GM10248 (cell line): ENCODE results near the gene MTIF3.

ENCODE experiments used
- CTCF ChIA-PET: fragments of 300-600 bp; sonication (Branson Sonifier 250); formaldehyde crosslinking; extraction: SDS; loops from one replicate; lab custom pipeline; 2021; ENCODE audit warnings: antibody characterized with exemption; lab: Yijun Ruan, JAX
- POLR2A ChIA-PET: fragments of 350-650 bp; sonication (Branson Sonifier 250); formaldehyde crosslinking; extraction: SDS; loops from one replicate; lab custom pipeline; 2020; ENCODE audit warnings: antibody characterized with exemption; lab: Yijun Ruan, JAX
- DNase-seq: peaks from one replicate; pipeline ENCODE4 v3.0.0; 2012; ENCODE audit errors: extremely low spot score
- TF ChIP-seq, protein P1 (sequence below): IDR thresholded peaks from 2 replicates; pipeline ENCODE4 v1.5.1; 2012; ENCODE audit warnings: mild to moderate bottlenecking, low read depth; ENCODE audit errors: extremely low read depth, missing control alignments, control extremely low read depth

MTIF3 gene

DNA sequence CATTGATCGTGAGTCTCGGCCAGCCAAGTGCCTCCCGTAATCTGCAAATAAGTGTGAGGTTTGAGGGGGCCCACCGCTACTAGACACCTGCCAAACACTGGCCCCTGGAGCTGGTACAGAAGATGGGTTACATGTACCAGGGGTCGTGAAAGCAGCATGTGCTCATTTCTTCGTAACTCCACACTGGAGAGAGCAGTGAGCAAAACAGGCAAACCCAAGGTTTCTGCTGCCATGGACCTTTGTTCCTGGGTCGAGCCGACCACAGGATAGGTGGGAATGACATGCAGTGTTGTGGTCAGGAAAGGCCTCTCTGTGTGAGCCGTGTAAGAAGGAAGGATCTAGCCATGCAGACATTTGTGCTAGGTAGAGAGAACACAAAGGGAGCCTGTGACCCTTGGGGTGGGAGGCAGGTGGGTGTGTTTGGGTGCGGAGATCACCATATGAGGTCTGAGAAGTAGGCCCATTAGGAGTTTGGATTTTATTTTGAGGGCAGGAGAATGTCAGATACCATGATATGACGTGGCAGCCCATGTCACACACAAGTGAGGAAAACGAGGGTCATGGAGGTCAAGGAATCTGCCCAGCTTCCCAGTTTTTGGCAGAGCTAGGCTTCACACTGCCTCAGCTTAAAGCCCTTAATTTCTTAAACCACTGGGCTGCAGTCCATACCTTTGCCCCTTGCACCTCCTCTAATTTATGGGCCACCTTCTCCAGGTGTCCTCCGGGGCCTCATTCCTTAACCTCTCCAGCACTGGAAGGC, 25.0 kb downstream of the MTIF3 start:
- no peak for DNase-seq
- TF ChIP-seq, protein P1, sequence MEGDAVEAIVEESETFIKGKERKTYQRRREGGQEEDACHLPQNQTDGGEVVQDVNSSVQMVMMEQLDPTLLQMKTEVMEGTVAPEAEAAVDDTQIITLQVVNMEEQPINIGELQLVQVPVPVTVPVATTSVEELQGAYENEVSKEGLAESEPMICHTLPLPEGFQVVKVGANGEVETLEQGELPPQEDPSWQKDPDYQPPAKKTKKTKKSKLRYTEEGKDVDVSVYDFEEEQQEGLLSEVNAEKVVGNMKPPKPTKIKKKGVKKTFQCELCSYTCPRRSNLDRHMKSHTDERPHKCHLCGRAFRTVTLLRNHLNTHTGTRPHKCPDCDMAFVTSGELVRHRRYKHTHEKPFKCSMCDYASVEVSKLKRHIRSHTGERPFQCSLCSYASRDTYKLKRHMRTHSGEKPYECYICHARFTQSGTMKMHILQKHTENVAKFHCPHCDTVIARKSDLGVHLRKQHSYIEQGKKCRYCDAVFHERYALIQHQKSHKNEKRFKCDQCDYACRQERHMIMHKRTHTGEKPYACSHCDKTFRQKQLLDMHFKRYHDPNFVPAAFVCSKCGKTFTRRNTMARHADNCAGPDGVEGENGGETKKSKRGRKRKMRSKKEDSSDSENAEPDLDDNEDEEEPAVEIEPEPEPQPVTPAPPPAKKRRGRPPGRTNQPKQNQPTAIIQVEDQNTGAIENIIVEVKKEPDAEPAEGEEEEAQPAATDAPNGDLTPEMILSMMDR: no peak
- POLR2A ChIA-PET: interaction anchor here (1.1 kb wide), 1 partner anchor 28 kb away, joined by 3 read pairs; no protein-coding TSS in a partner anchor
- CTCF ChIA-PET: interaction anchor here (0.8 to 3.6 kb wide), 18 partner anchors 9 to 440 kb away, joined by 3 to 25 read pairs (median 4); no protein-coding TSS in a partner anchor

DNA sequence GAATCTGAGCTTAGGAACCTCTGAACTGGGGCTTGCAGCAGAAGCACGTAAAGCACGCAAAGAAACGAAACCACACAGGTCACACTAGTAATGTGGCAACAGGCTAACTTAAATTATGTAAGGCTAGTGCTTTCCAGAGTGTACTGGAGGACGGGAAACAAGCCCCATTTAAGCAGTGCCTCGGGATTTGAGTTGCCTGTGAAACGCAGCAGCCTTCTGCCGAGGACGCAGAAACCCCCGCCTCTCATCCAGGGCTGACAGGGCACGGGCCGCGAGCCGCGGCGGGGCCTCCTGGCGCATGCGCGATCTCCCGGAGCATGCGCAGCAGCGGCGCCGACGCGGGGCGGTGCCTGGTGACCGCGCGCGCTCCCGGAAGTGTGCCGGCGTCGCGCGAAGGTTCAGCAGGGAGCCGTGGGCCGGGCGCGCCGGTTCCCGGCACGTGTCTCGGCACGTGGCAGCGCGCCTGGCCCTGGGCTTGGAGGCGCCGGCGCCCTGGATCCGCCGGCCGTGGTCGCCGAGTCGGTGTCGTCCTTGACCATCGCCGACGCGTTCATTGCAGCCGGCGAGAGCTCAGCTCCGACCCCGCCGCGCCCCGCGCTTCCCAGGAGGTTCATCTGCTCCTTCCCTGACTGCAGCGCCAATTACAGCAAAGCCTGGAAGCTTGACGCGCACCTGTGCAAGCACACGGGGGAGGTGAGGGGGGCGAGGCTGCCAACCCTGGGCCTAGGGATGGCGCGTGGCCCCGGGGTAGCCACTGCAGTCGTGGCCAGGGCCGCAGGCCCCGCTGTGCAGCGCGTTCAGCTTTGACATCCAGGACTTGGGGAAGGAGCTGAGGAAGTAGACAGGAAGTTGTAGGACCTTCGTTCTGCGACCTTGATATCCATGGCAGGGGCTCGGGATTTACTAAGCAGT, 25.9 kb downstream of the MTIF3 start, which contains the start of gene GTF3A:
Gene GTF3A (plus strand): TSS at position 374 of the 912 bp plus-strand sequence.
- CTCF ChIA-PET: interaction anchor here (0.5 to 2.2 kb wide), 11 partner anchors 10 to 181 kb away, joined by 3 to 9 read pairs (median 4); partner anchors contain the start of gene RASL11A
- peak; percentile 97 for DNase-seq
- POLR2A ChIA-PET: interaction anchor here (0.6 to 1.1 kb wide), 2 partner anchors 29 to 202 kb away, joined by 3 read pairs; no protein-coding TSS in a partner anchor
- TF ChIP-seq, protein P1: no peak

DNA sequence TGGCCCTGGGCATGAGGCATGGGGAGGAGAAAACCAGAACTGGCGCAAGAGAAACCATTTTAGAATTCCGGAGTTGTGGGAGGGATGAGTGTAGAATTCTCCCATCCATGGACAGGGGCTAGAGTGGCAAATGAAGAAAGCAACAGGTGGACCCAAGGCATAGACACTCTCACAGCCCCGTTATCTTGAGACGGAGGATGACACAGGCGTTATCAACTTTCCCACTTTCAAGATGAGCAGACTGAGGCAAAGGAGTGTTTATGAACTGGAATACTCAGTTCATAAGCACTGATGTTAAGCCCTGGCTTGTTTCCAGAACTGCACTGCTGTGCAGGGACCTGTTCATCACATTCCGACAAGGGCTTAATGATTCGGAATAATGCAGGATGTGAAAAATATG, 27.0 kb downstream of the MTIF3 start:
- POLR2A ChIA-PET: no interaction called here

DNA sequence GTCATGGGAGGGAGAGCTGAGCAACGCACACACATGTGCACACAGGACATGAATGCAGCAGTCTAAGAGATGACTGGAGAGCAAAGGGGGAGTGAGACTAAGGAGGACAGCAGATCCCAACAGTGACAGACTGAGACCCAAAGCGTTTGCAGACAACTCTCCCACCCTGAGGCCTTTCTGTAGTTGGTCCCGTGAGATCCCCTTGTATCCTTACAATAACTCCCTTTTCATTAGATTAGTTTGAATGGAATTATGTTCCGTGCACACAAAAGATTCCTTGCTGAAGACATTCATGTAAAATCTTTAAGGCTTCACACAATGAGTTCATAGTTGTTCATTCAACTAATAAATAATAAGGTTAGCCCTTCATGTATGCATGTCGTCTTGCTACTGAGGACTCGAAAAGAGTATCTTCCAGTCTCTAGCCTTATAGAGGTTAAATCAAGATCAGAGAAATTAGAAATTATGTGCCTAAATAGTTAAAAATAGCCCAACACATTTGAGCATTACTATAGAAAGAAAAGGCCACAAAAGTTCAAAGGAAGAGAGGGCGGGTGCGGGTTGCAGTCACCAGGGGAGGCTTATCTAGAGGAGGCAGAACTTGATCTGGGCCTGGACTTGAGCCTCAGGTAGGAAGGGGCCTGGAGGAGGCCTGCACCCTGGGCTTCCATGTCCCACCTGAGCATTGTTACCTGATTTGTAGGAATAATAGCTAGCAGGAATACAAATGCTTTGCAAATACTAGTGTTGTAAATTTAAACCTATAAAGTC, 29.1 kb downstream of the MTIF3 start:
- no peak for DNase-seq
- ChIA-PET CTCF (interaction anchor here (1.1 to 1.4 kb wide), 2 partner anchors 24 to 59 kb away, joined by 3 to 4 read pairs; no protein-coding TSS in a partner anchor), POLR2A (no interaction called here)
- TF ChIP-seq, protein P1: no peak

More for the DNA sequence above, 27.0 kb downstream of the MTIF3 start:
- DNase-seq: no peak
- CTCF ChIA-PET: no interaction called here
- TF ChIP-seq, protein P1: no peak

DNA sequence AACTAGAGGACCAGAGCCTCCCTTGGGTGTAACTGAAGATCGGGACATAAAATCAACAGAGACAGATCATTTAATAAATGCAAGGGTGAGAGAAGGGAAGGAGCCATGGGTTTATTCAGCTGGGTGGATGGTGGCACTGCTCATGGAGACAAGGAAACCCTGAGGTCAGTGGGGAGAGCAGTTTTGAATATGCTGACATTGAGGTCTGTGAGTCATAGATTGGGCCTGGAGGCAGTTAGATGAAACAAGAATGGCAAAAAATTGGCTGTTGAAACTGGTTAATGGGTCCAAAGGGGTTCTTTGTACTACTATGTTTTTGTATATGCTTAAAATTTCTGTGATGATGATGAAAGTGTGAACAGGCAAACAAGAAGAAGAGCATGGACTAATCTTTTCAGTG, 31.0 kb downstream of the MTIF3 start:
- CTCF ChIA-PET: no interaction called here
- TF ChIP-seq, protein P1: no peak
- no peak for DNase-seq
- POLR2A ChIA-PET: no interaction called here
